Measurements from ENCODE around the gene PKN2. TPM values are rescaled to one million over a fixed set of nuclear protein-coding genes. Genes with fewer than 3 reads are reported as not detected.
"Not testable (repeated sequence)": the region's sequence is repeated elsewhere in the genome, so short reads cannot be mapped to it uniquely, and the experiment has no call there.

Gene PKN2
- total RNA-seq, 1 donor from 2014 or later = 37.5 TPM

GRCh38 chr1:88878731-88879130 is 194.7 kb downstream of the PKN2 start:
- Mint-ChIP-seq H3K27me3 (ENCODE audit: low read depth, unreplicated experiment) (no peaks in the 10 kb centered on the region), H3K9me3 (ENCODE audit: unreplicated experiment) (no peaks in the 10 kb centered on the region), H3K4me3 (ENCODE audit: unreplicated experiment) (no peak overlapping the region), H3K36me3 (ENCODE audit: low read depth, unreplicated experiment) (peaks cover 3% of the 10 kb centered on the region), H3K27ac (ENCODE audit: unreplicated experiment) (no peak overlapping the region), H3K4me1 (ENCODE audit: low read depth, unreplicated experiment) (peaks cover 15% of the 10 kb centered on the region)
- TF ChIP-seq EZH2 (IDR thresholded peaks at IDR 0.05; ENCODE audit: insufficient read depth, low read length) = no peak
- TF ChIP-seq CTCF (IDR thresholded peaks at IDR 0.05; ENCODE audit: insufficient read depth, low read depth, low read length) = no peak
- DNase-seq (ENCODE audit: low read depth) = no peak
- Histone ChIP-seq H3K9ac (ENCODE audit: low read length) (no peak overlapping the region), H4K20me1 (ENCODE audit: insufficient read depth, low read length) (peaks cover 53% of the 10 kb centered on the region), H3K27me3 (ENCODE audit: insufficient read depth, low read length) (no peaks in the 10 kb centered on the region), H3K4me2 (ENCODE audit: low read length) (no peak overlapping the region), H3K4me1 (ENCODE audit: insufficient read depth, low read length) (no peaks in the 10 kb centered on the region), H3K79me2 (ENCODE audit: insufficient read depth, low read length) (peaks cover 79% of the 10 kb centered on the region), H3K27ac (ENCODE audit: low read depth, low read length) (no peak overlapping the region), H3K36me3 (ENCODE audit: insufficient read depth, low read length) (peaks cover 10% of the 10 kb centered on the region), H3K9me3 (ENCODE audit: insufficient read depth, low read depth, low read length) (no peaks in the 10 kb centered on the region), H3K4me3 (ENCODE audit: insufficient read depth, low read depth, low read length) (no peak overlapping the region), H2AFZ (ENCODE audit: low read depth, low read length) (no peak overlapping the region)
- no peak for FAIRE-seq

- H3K36me3 Mint-ChIP-seq (ENCODE audit: low read depth, unreplicated experiment); H3K27ac ChIP-seq (ENCODE audit: low read depth, low read length); H3K4me3 ChIP-seq (ENCODE audit: insufficient read depth, low read depth, low read length); FAIRE-seq; H3K9me3 ChIP-seq (ENCODE audit: insufficient read depth, low read depth, low read length); H3K4me1 ChIP-seq (ENCODE audit: insufficient read depth, low read length); H3K27me3 ChIP-seq (ENCODE audit: insufficient read depth, low read length); H3K27ac Mint-ChIP-seq (ENCODE audit: unreplicated experiment); H3K9ac ChIP-seq (ENCODE audit: low read length); H3K4me2 ChIP-seq (ENCODE audit: low read length); H3K4me3 Mint-ChIP-seq (ENCODE audit: unreplicated experiment); DNase-seq (ENCODE audit: low read depth); H3K9me3 Mint-ChIP-seq (ENCODE audit: unreplicated experiment); H3K27me3 Mint-ChIP-seq (ENCODE audit: low read depth, unreplicated experiment); H2AFZ ChIP-seq (ENCODE audit: low read depth, low read length): not testable (repeated sequence)
- peaks cover 19% of the 10 kb centered on the region for H3K36me3 ChIP-seq (ENCODE audit: insufficient read depth, low read length)
- H3K79me2 ChIP-seq (ENCODE audit: insufficient read depth, low read length) = peaks cover 66% of the 10 kb centered on the region
- H3K4me1 Mint-ChIP-seq (ENCODE audit: low read depth, unreplicated experiment) = peaks cover 16% of the 10 kb centered on the region
- peaks cover 43% of the 10 kb centered on the region for H4K20me1 ChIP-seq (ENCODE audit: insufficient read depth, low read length)
Measured at GRCh38 chr1:88880717-88881116, 196.6 kb downstream of the PKN2 start.

- no peak overlapping the region for H3K4me3 Mint-ChIP-seq (ENCODE audit: unreplicated experiment)
- no peak for FAIRE-seq
- H3K4me1 Mint-ChIP-seq (ENCODE audit: low read depth, unreplicated experiment) = peaks cover 16% of the 10 kb centered on the region
- no peak overlapping the region for H3K27ac Mint-ChIP-seq (ENCODE audit: unreplicated experiment)
- DNase-seq (ENCODE audit: low read depth) = no peak
- Histone ChIP-seq H3K36me3 (ENCODE audit: insufficient read depth, low read length) (peaks cover 28% of the 10 kb centered on the region), H3K4me2 (ENCODE audit: low read length) (no peak overlapping the region), H3K4me3 (ENCODE audit: insufficient read depth, low read depth, low read length) (no peak overlapping the region), H3K79me2 (ENCODE audit: insufficient read depth, low read length) (peaks cover 62% of the 10 kb centered on the region), H2AFZ (ENCODE audit: low read depth, low read length) (no peak overlapping the region), H3K9ac (ENCODE audit: low read length) (no peak overlapping the region), H3K27me3 (ENCODE audit: insufficient read depth, low read length) (no peaks in the 10 kb centered on the region), H3K9me3 (ENCODE audit: insufficient read depth, low read depth, low read length) (no peaks in the 10 kb centered on the region), H3K27ac (ENCODE audit: low read depth, low read length) (no peak overlapping the region), H4K20me1 (ENCODE audit: insufficient read depth, low read length) (peaks cover 27% of the 10 kb centered on the region), H3K4me1 (ENCODE audit: insufficient read depth, low read length) (no peaks in the 10 kb centered on the region)
- H3K9me3 Mint-ChIP-seq (ENCODE audit: unreplicated experiment) = no peaks in the 10 kb centered on the region
- TF ChIP-seq EZH2 (IDR thresholded peaks at IDR 0.05; ENCODE audit: insufficient read depth, low read length) (no peak), CTCF (IDR thresholded peaks at IDR 0.05; ENCODE audit: insufficient read depth, low read depth, low read length) (no peak)
- no peaks in the 10 kb centered on the region for H3K27me3 Mint-ChIP-seq (ENCODE audit: low read depth, unreplicated experiment)
- peaks cover 7% of the 10 kb centered on the region for H3K36me3 Mint-ChIP-seq (ENCODE audit: low read depth, unreplicated experiment)
Measured at GRCh38 chr1:88883156-88883555, 199.1 kb downstream of the PKN2 start.

Other genes starting within 250 kb of the PKN2 start
- gene GTF2B, start 207.3 kb downstream of the PKN2 start, total RNA-seq = 28.3 and 29.3 TPM in 2 replicates

Measured in astrocyte (in vitro differentiated cells and primary cell).